GM23338 (cell line): ENCODE data around the gene KCNB1.

ENCODE experiments used
- CREB1 ChIP-seq: fragments of 250-450 bp; sonication (Bioruptor Pico); IDR thresholded peaks from 2 replicates; pipeline ENCODE4 v1.5.0; 2020; ENCODE audit warnings: low read depth, mild to moderate bottlenecking, moderate library complexity
- CTCF ChIP-seq, 2 experiments: fragments of 200-600 bp in 1 of 2; sonication (generic) in 1 of 2; conservative IDR thresholded peaks; 2 replicates each; pipeline versions ENCODE4 v1.5.1 to v1.6.1; 2016 to 2017; ENCODE audit warnings: antibody characterized with exemption in 2 of 2, low read depth in 2 of 2, mild to moderate bottlenecking in 2 of 2, moderate library complexity in 1 of 2
- ETS1 ChIP-seq: IDR thresholded peaks from 2 replicates; pipeline ENCODE4 v1.6.1; 2016; ENCODE audit warnings: antibody characterized with exemption
- EZH2 ChIP-seq: fragments of 200-600 bp; sonication (generic); IDR thresholded peaks from one replicate; pipeline ENCODE4 v1.8.0; 2017; ENCODE audit warnings: antibody characterized with exemption, mild to moderate bottlenecking, low read depth; ENCODE audit not compliant: unreplicated experiment
- EZH2phosphoT487 ChIP-seq: fragments of 200-600 bp; sonication (generic); IDR thresholded peaks from one replicate; pipeline ENCODE4 v1.8.1; 2018; ENCODE audit warnings: antibody characterized with exemption; ENCODE audit not compliant: unreplicated experiment
- JUNB ChIP-seq: IDR thresholded peaks from one replicate; pipeline ENCODE4 v1.6.1; 2016; ENCODE audit warnings: antibody characterized with exemption; ENCODE audit not compliant: unreplicated experiment
- POLR2AphosphoS5 ChIP-seq: IDR thresholded peaks from 2 replicates; pipeline ENCODE4 v1.6.1; 2016; ENCODE audit warnings: antibody characterized with exemption, low read depth
- REST ChIP-seq: IDR thresholded peaks from one replicate; pipeline ENCODE4 v1.6.1; 2018; ENCODE audit warnings: antibody characterized with exemption; ENCODE audit not compliant: unreplicated experiment
- STAT1 ChIP-seq: IDR thresholded peaks from one replicate; pipeline ENCODE4 v1.6.1; 2016; ENCODE audit warnings: antibody characterized with exemption; ENCODE audit not compliant: unreplicated experiment
- ZNF331 ChIP-seq: fragments of 250-450 bp; sonication (Bioruptor Pico); IDR thresholded peaks from 2 replicates; pipeline ENCODE4 v1.5.0; 2020; ENCODE audit warnings: low read depth, mild to moderate bottlenecking, moderate library complexity

GRCh38 chr20:49418809-49419208 lies 63.7 kb downstream of the KCNB1 start:
- TF ChIP-seq ZNF331 (CRISPR knock-in tag) = no peak
- no peak for TF ChIP-seq REST
- TF ChIP-seq JUNB = no peak
- TF ChIP-seq CTCF (conservative IDR thresholded peaks at IDR 0.05; ENCODE audit: low read depth in 2 of 2) = no peak
- no peak for TF ChIP-seq EZH2phosphoT487
- no peak for TF ChIP-seq CREB1 (CRISPR knock-in tag)
- TF ChIP-seq EZH2 = no peak
- TF ChIP-seq POLR2AphosphoS5 = no peak
- TF ChIP-seq STAT1 = no peak
- TF ChIP-seq ETS1 = no peak
